ENCODE results near the gene CTSF. TPM values are rescaled to one million over a fixed set of nuclear protein-coding genes. Genes with fewer than 3 reads are reported as not detected.
"Not testable (repeated sequence)": the region's sequence is repeated elsewhere in the genome, so short reads cannot be mapped to it uniquely, and the experiment has no call there.

CTSF gene
- total RNA-seq, 1 experiment from 2014 or later, result 0.98 TPM

DNA sequence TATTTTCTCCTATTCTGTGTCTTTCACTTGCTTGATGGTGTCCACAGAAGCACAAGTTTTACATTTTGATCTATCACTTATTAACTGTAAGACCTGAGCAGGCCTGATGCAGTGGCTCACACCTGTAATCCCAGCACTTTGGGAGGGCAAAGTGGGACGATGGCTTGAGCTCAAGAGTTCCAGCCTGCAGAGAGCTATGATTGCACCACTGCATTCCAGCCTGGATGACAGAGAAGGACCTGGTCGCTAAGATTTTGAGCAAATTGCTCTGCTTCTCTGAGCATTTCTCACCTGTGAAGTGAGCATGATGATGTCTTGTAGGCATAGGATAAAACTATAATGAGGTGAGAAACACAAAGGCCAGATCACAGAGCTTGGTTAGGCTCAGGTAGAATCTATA, 17.7 kb upstream of the CTSF start:
- Mint-ChIP-seq H3K27ac (peak overlapping the region in 1 of 3 experiments; percentile 70; a peak in 1 of 7 replicates), H3K9me3 (peaks cover 46 to 48% of the 10 kb centered on the region in 2 experiments), H3K27me3 (ENCODE audit: low read depth) (peaks cover 15% of the 10 kb centered on the region), H3K36me3 (ENCODE audit: insufficient read depth in 1 of 3, low read depth in 3 of 3) (peaks cover 4 to 27% (median 19%) of the 10 kb centered on the region in 3 experiments; a peak in 6 of 7 replicates), H3K4me3 (no peak overlapping the region), H3K4me1 (peaks cover 0 to 7% of the 10 kb centered on the region in 2 experiments; a peak in 2 of 4 replicates)
- Histone ChIP-seq H4K8ac (replicated peaks; ENCODE audit: insufficient read length, low read depth, low read length) (no peak overlapping the region), H3K14ac (ENCODE audit: insufficient read depth, low read length) (no peak overlapping the region), H3K4ac (ENCODE audit: low read depth, low read length) (no peak overlapping the region), H3K9me3 (ENCODE audit: control insufficient read depth, low read depth, low read length) (no peaks in the 10 kb centered on the region), H3K23me2 (ENCODE audit: insufficient read length, low read depth, low read length, poor library complexity, severe bottlenecking) (no peaks in the 10 kb centered on the region), H3K4me1 (ENCODE audit: insufficient read depth, low read length) (no peaks in the 10 kb centered on the region; the same call in 1 of the 2 replicates), H3K4me2 (ENCODE audit: insufficient read depth, insufficient read length, low read length) (no peak overlapping the region), H2BK12ac (ENCODE audit: insufficient read length, low read depth, low read length) (no peak overlapping the region), H2BK15ac (ENCODE audit: low read depth, low read length) (no peak overlapping the region), H4K91ac (ENCODE audit: insufficient read length, low read depth, low read length) (no peak overlapping the region), H3K79me1 (ENCODE audit: insufficient read depth, low read depth, low read length, poor library complexity, severe bottlenecking) (no peaks in the 10 kb centered on the region), H4K5ac (ENCODE audit: insufficient read length, low read depth, low read length) (no peak overlapping the region), H2AFZ (ENCODE audit: low read length) (no peak overlapping the region), H3K27me3 (ENCODE audit: insufficient read depth, low read length) (no peaks in the 10 kb centered on the region), H2BK20ac (ENCODE audit: low read depth, low read length, poor library complexity, severe bottlenecking) (no peak overlapping the region), H2AK5ac (ENCODE audit: insufficient read length, low read length) (no peak overlapping the region), H2BK120ac (ENCODE audit: low read depth, low read length, poor library complexity, severe bottlenecking) (no peak overlapping the region), H3K18ac (ENCODE audit: insufficient read length, low read depth, low read length) (no peak overlapping the region), H4K20me1 (ENCODE audit: control insufficient read depth, insufficient read depth, insufficient read length) (no peaks in the 10 kb centered on the region), H3K56ac (ENCODE audit: insufficient read length, low read depth, low read length) (no peak overlapping the region), H2BK5ac (ENCODE audit: insufficient read length, low read length) (no peak overlapping the region), H3K23ac (ENCODE audit: insufficient read length, low read depth, low read length) (no peak overlapping the region), H3K9ac (ENCODE audit: extremely low read depth, insufficient read length, low read length) (no peak overlapping the region), H3K79me2 (ENCODE audit: insufficient read depth, low read length) (no peaks in the 10 kb centered on the region), H3K27ac (ENCODE audit: insufficient read length, low read depth, low read length) (no peak overlapping the region), H3T11ph (ENCODE audit: low read length) (no peak overlapping the region)
- TF ChIP-seq, protein P1, sequence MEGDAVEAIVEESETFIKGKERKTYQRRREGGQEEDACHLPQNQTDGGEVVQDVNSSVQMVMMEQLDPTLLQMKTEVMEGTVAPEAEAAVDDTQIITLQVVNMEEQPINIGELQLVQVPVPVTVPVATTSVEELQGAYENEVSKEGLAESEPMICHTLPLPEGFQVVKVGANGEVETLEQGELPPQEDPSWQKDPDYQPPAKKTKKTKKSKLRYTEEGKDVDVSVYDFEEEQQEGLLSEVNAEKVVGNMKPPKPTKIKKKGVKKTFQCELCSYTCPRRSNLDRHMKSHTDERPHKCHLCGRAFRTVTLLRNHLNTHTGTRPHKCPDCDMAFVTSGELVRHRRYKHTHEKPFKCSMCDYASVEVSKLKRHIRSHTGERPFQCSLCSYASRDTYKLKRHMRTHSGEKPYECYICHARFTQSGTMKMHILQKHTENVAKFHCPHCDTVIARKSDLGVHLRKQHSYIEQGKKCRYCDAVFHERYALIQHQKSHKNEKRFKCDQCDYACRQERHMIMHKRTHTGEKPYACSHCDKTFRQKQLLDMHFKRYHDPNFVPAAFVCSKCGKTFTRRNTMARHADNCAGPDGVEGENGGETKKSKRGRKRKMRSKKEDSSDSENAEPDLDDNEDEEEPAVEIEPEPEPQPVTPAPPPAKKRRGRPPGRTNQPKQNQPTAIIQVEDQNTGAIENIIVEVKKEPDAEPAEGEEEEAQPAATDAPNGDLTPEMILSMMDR (conservative IDR thresholded peaks at IDR 0.05), result no peak
- WGBS (ENCODE audit: extremely low coverage, insufficient read length, low lambda C conversion rate), result no CpG with 5 or more reads among the region's 2 CpGs
- DNase-seq, result no peak

DNA sequence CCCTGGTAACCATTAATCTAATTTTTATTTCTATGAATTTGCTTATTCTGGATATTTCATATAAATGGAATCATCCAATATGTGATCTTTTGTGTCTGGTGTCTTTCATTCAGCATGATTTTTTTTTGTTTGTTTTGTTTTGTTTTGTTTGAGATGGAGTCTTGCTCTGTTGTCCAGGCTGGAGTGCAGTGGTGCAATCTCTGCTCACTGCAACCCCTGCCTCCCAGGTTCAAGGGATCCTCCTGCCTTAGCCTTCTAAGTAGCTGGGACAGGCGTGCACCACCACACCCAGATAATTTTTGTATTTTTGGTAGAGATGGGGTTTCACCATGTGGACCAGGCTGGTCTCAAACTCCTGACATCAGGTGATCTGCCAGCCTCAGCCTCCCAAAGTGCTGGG, 17.0 kb upstream of the CTSF start:
- not testable (repeated sequence) for H3K27ac Mint-ChIP-seq; H3K23me2 ChIP-seq (ENCODE audit: insufficient read length, low read depth, low read length, poor library complexity, severe bottlenecking); H3K14ac ChIP-seq (ENCODE audit: insufficient read depth, low read length); H2AFZ ChIP-seq (ENCODE audit: low read length); H3K23ac ChIP-seq (ENCODE audit: insufficient read length, low read depth, low read length); H2BK12ac ChIP-seq (ENCODE audit: insufficient read length, low read depth, low read length); H2BK20ac ChIP-seq (ENCODE audit: low read depth, low read length, poor library complexity, severe bottlenecking); H3K27me3 ChIP-seq (ENCODE audit: insufficient read depth, low read length); H3K79me1 ChIP-seq (ENCODE audit: insufficient read depth, low read depth, low read length, poor library complexity, severe bottlenecking); H2BK15ac ChIP-seq (ENCODE audit: low read depth, low read length); H2BK5ac ChIP-seq (ENCODE audit: insufficient read length, low read length); H2BK120ac ChIP-seq (ENCODE audit: low read depth, low read length, poor library complexity, severe bottlenecking); H3K56ac ChIP-seq (ENCODE audit: insufficient read length, low read depth, low read length); H3T11ph ChIP-seq (ENCODE audit: low read length); H3K18ac ChIP-seq (ENCODE audit: insufficient read length, low read depth, low read length); H3K27ac ChIP-seq (ENCODE audit: insufficient read length, low read depth, low read length); H3K9ac ChIP-seq (ENCODE audit: extremely low read depth, insufficient read length, low read length); H3K4me3 Mint-ChIP-seq; H3K4ac ChIP-seq (ENCODE audit: low read depth, low read length); H3K4me1 ChIP-seq (ENCODE audit: insufficient read depth, low read length); H4K8ac ChIP-seq (replicated peaks; ENCODE audit: insufficient read length, low read depth, low read length); H3K4me1 Mint-ChIP-seq; DNase-seq; H4K91ac ChIP-seq (ENCODE audit: insufficient read length, low read depth, low read length); H3K27me3 Mint-ChIP-seq (ENCODE audit: low read depth); H4K20me1 ChIP-seq (ENCODE audit: control insufficient read depth, insufficient read depth, insufficient read length); H3K4me2 ChIP-seq (ENCODE audit: insufficient read depth, insufficient read length, low read length); H3K9me3 ChIP-seq (ENCODE audit: control insufficient read depth, low read depth, low read length); H3K79me2 ChIP-seq (ENCODE audit: insufficient read depth, low read length); H4K5ac ChIP-seq (ENCODE audit: insufficient read length, low read depth, low read length); H2AK5ac ChIP-seq (ENCODE audit: insufficient read length, low read length)
- peaks cover 4 to 21% (median 20%) of the 10 kb centered on the region in 3 experiments; a peak in 6 of 7 replicates for H3K36me3 Mint-ChIP-seq (ENCODE audit: insufficient read depth in 1 of 3, low read depth in 3 of 3)
- no CpG with 5 or more reads among the region's 1 CpG for WGBS (ENCODE audit: extremely low coverage, insufficient read length, low lambda C conversion rate)
- H3K9me3 Mint-ChIP-seq, result peaks cover 41 to 43% of the 10 kb centered on the region in 2 experiments
